PC-9 (cell line): ENCODE results near the gene MPP2. TPM values are rescaled to one million over a fixed set of nuclear protein-coding genes. Genes with fewer than 3 reads are reported as not detected.

Source experiments
- BruUV-seq: library from RNA; stranded (reverse); fragments of 400-500 nt; replicated peaks from 2 replicates; lab custom pipeline; 2021; lab: Mats Ljungman, UMichigan
- CTCF ChIA-PET: fragments of 300-600 bp; sonication (Branson Sonifier 250); formaldehyde crosslinking; loops from one replicate; lab custom pipeline; 2022; ENCODE audit warnings: antibody characterized with exemption; lab: Charles Lee
- POLR2A ChIA-PET: fragments of 300-600 bp; sonication (Branson Sonifier 250); formaldehyde crosslinking; loops from one replicate; lab custom pipeline; 2022; ENCODE audit warnings: antibody characterized with exemption; ENCODE audit not compliant: unreplicated experiment; lab: Charles Lee
- DNase-seq, 2 experiments: peaks; one replicate each; pipeline versions ENCODE4 v3.0.0 to v3.0.0-alpha.2; 2015 to 2022; ENCODE audit warnings: mixed read lengths in 1 of 2
- H2AFZ ChIP-seq: fragments of 200-600 bp; sonication (generic); 2 replicates; pipeline ENCODE4 v1.8.1; 2017; ENCODE audit warnings: antibody characterized with exemption
- H3F3A ChIP-seq: fragments of 200-600 bp; sonication (generic); 2 replicates; pipeline ENCODE4 v1.8.1; 2017; ENCODE audit warnings: antibody characterized with exemption, mild to moderate bottlenecking, low read depth; ENCODE audit not compliant: insufficient read depth
- H3K27ac ChIP-seq: fragments of 200-600 bp; sonication (generic); 2 replicates; pipeline ENCODE4 v1.6.1; 2016; ENCODE audit warnings: mixed run types
- H3K27me3 ChIP-seq: fragments of 200-600 bp; sonication (generic); 2 replicates; pipeline ENCODE4 v1.6.1; 2016; ENCODE audit warnings: low read depth, mixed run types; ENCODE audit not compliant: insufficient read depth
- H3K36me3 ChIP-seq: fragments of 200-600 bp; sonication (generic); 2 replicates; pipeline ENCODE4 v1.6.1; 2016; ENCODE audit warnings: low read depth, mixed run types
- H3K4me1 ChIP-seq: fragments of 200-600 bp; sonication (generic); replicated peaks from 2 replicates; pipeline ENCODE4 v1.6.1; 2016; ENCODE audit warnings: mixed run types; ENCODE audit not compliant: insufficient read depth
- H3K4me2 ChIP-seq: fragments of 200-600 bp; sonication (generic); 2 replicates; pipeline ENCODE4 v1.6.1; 2017; ENCODE audit warnings: mixed run types
- H3K4me3 ChIP-seq: fragments of 200-600 bp; sonication (generic); 2 replicates; pipeline ENCODE4 v1.6.1; 2016; ENCODE audit warnings: mixed run types
- H3K79me2 ChIP-seq: fragments of 200-600 bp; sonication (generic); 2 replicates; pipeline ENCODE4 v1.6.1; 2017; ENCODE audit warnings: low read depth, mixed run types
- H3K9me2 ChIP-seq: fragments of 200-600 bp; sonication (generic); 2 replicates; pipeline ENCODE4 v1.8.1; 2017; ENCODE audit warnings: mild to moderate bottlenecking; ENCODE audit not compliant: insufficient read depth
- H3K9me3 ChIP-seq: fragments of 200-600 bp; sonication (generic); 2 replicates; pipeline ENCODE4 v1.8.1; 2016; ENCODE audit warnings: low read depth; ENCODE audit not compliant: insufficient read depth
- H4K20me1 ChIP-seq: fragments of 200-600 bp; sonication (generic); 2 replicates; pipeline ENCODE4 v1.8.1; 2017; ENCODE audit not compliant: insufficient read depth
- EZH2 ChIP-seq: fragments of 200-600 bp; sonication (generic); IDR thresholded peaks from 2 replicates; pipeline ENCODE4 v1.8.0; 2017; ENCODE audit warnings: antibody characterized with exemption, low read depth
- intact Hi-C: fragments of 100-400 bp; cut with micrococcal nuclease; formaldehyde crosslinking; loops from one replicate; pipeline ENCODE4 v1.10.0; 2022; ENCODE audit not compliant: unreplicated experiment
- total RNA-seq: library from RNA; stranded (reverse); gene quantifications from 2 replicates; pipeline ENCODE4 v1.2.3, GENCODE V29; 2021
- TF ChIP-seq, protein P1 (sequence below): fragments of 200-600 bp; sonication (generic); conservative IDR thresholded peaks from 2 replicates; pipeline ENCODE4 v1.6.1; 2017; ENCODE audit warnings: mixed run types, antibody characterized with exemption, mild to moderate bottlenecking, moderate library complexity

Gene MPP2
- total RNA-seq, 1 experiment from 2014 or later, result 5.6 TPM

DNA sequence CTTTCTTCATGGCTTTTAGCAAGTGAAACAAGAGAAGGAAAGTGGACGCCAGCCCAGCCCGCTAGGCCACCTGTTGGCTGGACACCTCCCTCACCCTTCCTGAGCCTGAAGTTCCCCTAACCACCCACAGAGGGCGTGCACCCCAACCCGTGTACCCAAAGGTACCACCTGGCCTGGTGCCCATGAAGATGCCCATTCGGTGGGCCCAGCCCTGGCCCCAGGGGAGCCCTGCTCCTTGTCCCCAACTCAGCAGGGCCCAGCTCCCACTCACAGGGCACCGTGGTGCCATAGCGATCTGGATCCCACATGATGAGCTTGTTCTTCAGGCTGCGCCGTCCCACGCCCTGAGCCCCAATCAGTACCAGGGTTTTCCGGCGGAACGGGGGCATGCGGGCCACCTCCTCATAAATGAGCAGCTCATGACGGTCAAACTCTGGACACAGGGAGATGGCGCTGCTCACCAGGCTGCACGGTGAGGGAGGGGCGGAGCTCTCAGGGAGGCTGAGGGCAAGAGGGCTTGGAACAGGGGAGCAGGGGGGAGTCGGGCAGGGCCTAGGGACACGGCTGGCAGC, 26.8 kb downstream of the MPP2 start:
- H3K4me3 ChIP-seq, result no peak overlapping the region
- CTCF ChIA-PET, result no interaction called here
- no peak overlapping the region for H2AFZ ChIP-seq
- H3K27ac ChIP-seq, result no peak overlapping the region
- no peaks in the 10 kb centered on the region for H3K9me2 ChIP-seq
- H4K20me1 ChIP-seq, result no peaks in the 10 kb centered on the region
- H3K9me3 ChIP-seq, result no peaks in the 10 kb centered on the region
- no peaks in the 10 kb centered on the region for H3F3A ChIP-seq
- DNase-seq, result peak in 1 of 2 experiments; percentile 59
- no peak for TF ChIP-seq EZH2
- TF ChIP-seq, protein P1, sequence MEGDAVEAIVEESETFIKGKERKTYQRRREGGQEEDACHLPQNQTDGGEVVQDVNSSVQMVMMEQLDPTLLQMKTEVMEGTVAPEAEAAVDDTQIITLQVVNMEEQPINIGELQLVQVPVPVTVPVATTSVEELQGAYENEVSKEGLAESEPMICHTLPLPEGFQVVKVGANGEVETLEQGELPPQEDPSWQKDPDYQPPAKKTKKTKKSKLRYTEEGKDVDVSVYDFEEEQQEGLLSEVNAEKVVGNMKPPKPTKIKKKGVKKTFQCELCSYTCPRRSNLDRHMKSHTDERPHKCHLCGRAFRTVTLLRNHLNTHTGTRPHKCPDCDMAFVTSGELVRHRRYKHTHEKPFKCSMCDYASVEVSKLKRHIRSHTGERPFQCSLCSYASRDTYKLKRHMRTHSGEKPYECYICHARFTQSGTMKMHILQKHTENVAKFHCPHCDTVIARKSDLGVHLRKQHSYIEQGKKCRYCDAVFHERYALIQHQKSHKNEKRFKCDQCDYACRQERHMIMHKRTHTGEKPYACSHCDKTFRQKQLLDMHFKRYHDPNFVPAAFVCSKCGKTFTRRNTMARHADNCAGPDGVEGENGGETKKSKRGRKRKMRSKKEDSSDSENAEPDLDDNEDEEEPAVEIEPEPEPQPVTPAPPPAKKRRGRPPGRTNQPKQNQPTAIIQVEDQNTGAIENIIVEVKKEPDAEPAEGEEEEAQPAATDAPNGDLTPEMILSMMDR, result peak; percentile 88
- H3K79me2 ChIP-seq, result no peaks in the 10 kb centered on the region
- intact Hi-C loops, result loop anchor here (1.0 kb wide), 1 partner anchor 288 kb away; no protein-coding TSS in a partner anchor
- no TSS peak for BruUV-seq
- POLR2A ChIA-PET, result no interaction called here
- no peaks in the 10 kb centered on the region for H3K4me1 ChIP-seq
- no peaks in the 10 kb centered on the region for H3K36me3 ChIP-seq
- no peak overlapping the region for H3K4me2 ChIP-seq
- H3K27me3 ChIP-seq, result no peaks in the 10 kb centered on the region

DNA sequence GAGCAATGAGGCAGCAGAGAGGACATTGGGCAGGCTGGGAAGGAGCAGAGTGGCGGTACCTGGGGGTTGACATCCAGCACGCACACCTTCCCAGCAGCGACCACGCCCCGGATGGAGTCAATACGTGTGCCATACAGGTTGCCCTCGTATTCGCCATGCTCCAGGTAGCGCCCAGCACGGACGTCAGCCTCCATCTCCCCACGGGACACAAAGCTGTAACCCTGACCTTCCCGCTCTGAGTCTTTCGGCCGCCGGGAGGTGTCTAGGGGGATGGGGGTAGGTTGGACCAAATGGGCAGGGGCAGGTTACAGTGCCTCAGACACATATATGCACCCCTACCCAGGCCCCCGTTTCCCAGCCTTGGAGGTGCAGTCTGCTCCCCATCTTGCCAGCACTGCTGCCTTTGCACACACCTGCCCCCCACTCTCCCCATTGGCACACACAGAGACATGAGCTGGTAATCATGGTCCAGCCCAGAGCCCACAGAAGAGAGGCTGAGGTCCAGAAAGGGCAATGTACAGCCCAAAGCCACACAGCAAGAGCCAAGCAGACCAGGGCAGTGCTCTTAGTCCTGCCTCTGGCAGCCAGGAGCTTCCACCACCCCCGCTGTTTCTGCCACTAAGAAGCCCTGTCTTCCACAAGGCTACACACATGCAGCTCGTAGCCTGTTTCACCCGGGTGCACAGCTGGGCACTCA, 27.5 kb downstream of the MPP2 start:
- no TSS peak for BruUV-seq
- no peaks in the 10 kb centered on the region for H3K9me3 ChIP-seq
- no peaks in the 10 kb centered on the region for H3K4me1 ChIP-seq
- ChIA-PET POLR2A (no interaction called here), CTCF (interaction anchor here (0.6 kb wide), 1 partner anchor 306 kb away, joined by 3 read pairs; no protein-coding TSS in a partner anchor)
- no peak for DNase-seq
- H3K27ac ChIP-seq, result no peak overlapping the region
- no peak overlapping the region for H2AFZ ChIP-seq
- TF ChIP-seq, protein P1, result no peak
- no peak for TF ChIP-seq EZH2
- H3F3A ChIP-seq, result no peaks in the 10 kb centered on the region
- H4K20me1 ChIP-seq, result no peaks in the 10 kb centered on the region
- H3K79me2 ChIP-seq, result no peaks in the 10 kb centered on the region
- no peak overlapping the region for H3K4me3 ChIP-seq
- H3K36me3 ChIP-seq, result no peaks in the 10 kb centered on the region
- intact Hi-C loops, result loop anchor here (1.0 to 2.0 kb wide), 2 partner anchors 115 to 288 kb away; no protein-coding TSS in a partner anchor
- no peak overlapping the region for H3K4me2 ChIP-seq
- H3K9me2 ChIP-seq, result no peaks in the 10 kb centered on the region
- H3K27me3 ChIP-seq, result no peaks in the 10 kb centered on the region

DNA sequence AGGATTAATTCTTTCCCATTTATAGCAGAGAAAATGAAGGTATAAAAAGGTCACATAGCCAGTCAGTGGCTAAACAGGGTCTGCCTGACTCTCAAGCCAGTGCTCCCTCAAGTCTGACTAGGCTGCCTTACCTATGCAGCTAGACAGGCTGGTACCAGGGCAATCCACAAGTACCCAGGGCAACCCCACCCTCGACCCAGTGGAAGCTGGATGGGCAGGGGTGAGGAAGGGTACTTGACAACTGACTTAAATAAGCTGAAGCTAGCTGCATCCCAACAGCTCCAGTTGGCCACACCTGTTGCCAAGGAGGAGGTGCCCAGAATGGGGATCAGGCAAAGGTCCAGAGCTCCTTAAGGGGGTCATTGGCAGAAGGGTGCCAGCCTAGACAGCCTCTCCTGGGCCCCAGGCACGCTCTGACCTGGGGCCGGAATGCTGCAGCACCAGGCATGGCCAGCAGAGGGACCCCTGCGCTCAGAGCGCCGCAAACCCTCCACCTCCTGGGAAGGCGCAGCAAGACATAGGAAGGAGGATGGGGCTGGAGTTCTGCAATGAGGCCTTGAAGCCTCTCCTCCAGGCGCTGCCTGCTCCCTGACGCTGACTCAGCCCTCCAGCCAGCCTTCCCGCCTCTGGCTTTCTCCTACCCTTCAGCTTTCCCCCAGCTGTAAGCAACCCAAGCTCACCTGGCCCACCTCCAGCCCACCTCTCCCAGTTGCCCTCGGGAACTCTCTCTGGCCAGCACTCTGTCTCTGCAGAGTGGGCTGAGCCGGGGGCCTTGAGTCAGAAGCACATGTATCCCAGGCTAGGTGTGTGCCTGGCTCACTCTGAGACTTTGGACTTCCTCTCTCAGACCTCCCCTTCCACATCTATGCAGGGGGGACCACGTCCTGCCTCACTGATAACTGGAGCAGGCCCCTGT, 28.8 kb downstream of the MPP2 start:
- no peak overlapping the region for H2AFZ ChIP-seq
- no peaks in the 10 kb centered on the region for H3K36me3 ChIP-seq
- no peaks in the 10 kb centered on the region for H3K9me2 ChIP-seq
- no peak for TF ChIP-seq EZH2
- TF ChIP-seq, protein P1, result peak; percentile 92
- H3K9me3 ChIP-seq, result no peaks in the 10 kb centered on the region
- DNase-seq, result peak; percentile 73 to 84
- no peak overlapping the region for H3K27ac ChIP-seq
- no peak overlapping the region for H3K4me3 ChIP-seq
- no peaks in the 10 kb centered on the region for H3K27me3 ChIP-seq
- no peaks in the 10 kb centered on the region for H3K79me2 ChIP-seq
- CTCF ChIA-PET, result interaction anchor here (0.6 to 1.0 kb wide), 6 partner anchors 37 to 621 kb away, joined by 3 to 5 read pairs (median 4); no protein-coding TSS in a partner anchor
- no peaks in the 10 kb centered on the region for H4K20me1 ChIP-seq
- H3F3A ChIP-seq, result no peaks in the 10 kb centered on the region
- no TSS peak for BruUV-seq
- H3K4me2 ChIP-seq, result no peak overlapping the region; the same call in 1 of the 2 replicates
- POLR2A ChIA-PET, result no interaction called here
- no peaks in the 10 kb centered on the region for H3K4me1 ChIP-seq
- intact Hi-C loops, result loop anchor here (1.0 to 2.0 kb wide), 2 partner anchors 116 to 163 kb away; no protein-coding TSS in a partner anchor
